Colon (tissue), 2 donors: ENCODE measurements around the gene TLCD1.
"Not testable (repeated sequence)": the region's sequence is repeated elsewhere in the genome, so short reads cannot be mapped to it uniquely, and the experiment has no call there.

Source experiments
- FAIRE-seq: peaks from 2 replicates; lab custom pipeline; 2012; peaks lifted over from hg19 to GRCh38; lab: Jason Lieb, UNC
- donor health status: control.
- donor health status: control.

The TLCD1 gene

DNA sequence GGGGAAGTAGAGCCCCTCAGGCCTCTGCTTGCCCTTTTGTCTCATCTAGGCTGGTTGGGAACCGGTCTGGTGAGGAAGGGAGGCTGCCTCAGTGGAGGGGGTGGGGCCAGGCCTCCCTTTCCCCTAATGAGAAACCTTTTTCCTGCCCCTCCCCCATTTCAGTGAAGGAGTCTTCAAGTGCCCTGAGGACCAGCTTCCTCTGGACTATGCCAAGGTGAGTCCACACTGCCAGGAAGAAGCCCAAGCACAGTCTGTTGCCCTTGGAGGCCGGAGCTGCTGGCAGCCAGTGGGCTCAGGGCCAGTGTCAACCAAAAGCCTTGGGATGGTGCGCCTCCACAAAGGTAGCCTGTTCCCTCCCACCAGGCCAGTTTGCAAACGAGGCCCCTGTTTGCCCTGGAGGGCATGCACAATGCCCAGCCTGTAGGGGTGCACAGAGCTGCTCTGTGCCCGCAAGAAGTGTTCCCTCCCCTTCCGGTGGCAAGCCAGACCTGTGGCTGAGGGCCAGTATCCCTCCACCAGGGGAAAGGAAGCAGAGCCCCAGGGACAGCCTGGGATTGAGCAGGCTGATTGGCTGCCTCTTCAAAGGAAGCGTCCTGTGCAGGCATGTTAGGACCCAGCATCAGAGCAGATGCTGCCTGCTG is 21.1 kb upstream of the TLCD1 start:
- no peak for FAIRE-seq

DNA sequence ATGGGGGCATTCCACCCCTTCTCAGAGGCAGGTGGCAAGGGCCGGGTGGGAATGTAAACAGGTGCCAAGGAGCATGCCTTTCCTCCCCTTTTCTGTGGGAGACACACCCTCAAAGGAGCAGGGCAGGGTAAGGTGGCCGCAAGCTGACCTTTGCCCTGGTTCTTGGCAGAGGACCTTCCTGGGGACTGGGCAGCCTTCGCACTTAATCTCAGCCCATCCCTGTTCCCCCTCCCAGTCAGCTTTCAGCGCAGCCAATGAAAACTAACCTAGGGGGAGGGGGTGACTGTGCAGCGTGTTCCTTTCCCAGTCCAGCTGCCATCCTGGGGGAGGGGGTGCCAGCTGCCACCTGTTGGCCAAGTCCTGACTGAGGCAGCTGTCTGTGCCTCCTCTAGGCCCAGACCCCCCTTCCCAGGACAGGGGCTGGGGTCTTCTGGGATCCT is 20.6 kb upstream of the TLCD1 start:
- FAIRE-seq = no peak

DNA sequence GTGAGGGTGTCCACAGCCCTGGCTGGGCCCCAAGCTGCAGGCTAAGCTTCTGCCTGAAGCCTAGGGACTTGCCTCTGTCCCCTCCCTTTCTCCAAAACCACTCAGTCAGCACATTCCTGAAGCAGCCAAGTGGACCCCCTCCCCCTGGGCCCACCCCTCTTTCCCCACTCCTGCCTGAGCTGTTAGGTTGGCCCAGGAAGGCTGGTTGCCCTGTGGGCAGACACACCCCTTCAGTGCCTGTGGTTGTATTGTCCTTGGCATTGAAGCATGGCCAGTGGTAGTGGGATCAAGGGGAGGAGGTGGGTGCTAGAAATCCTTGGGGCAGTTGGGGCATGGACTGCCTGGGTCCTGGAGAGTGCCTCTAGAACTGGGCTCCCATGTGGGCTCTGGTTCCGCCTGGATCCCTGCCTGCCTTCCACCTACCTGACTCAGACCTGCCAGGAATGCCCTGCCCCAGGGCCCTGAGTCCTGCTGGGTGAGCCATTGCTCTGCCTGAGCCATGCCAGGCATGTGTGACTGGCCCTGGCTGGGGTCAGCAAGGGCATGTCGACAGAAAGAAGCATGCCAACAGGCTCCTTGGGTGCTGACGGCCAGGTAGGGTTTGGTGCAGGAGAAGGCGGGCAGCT is 19.9 kb upstream of the TLCD1 start:
- FAIRE-seq = no peak

DNA sequence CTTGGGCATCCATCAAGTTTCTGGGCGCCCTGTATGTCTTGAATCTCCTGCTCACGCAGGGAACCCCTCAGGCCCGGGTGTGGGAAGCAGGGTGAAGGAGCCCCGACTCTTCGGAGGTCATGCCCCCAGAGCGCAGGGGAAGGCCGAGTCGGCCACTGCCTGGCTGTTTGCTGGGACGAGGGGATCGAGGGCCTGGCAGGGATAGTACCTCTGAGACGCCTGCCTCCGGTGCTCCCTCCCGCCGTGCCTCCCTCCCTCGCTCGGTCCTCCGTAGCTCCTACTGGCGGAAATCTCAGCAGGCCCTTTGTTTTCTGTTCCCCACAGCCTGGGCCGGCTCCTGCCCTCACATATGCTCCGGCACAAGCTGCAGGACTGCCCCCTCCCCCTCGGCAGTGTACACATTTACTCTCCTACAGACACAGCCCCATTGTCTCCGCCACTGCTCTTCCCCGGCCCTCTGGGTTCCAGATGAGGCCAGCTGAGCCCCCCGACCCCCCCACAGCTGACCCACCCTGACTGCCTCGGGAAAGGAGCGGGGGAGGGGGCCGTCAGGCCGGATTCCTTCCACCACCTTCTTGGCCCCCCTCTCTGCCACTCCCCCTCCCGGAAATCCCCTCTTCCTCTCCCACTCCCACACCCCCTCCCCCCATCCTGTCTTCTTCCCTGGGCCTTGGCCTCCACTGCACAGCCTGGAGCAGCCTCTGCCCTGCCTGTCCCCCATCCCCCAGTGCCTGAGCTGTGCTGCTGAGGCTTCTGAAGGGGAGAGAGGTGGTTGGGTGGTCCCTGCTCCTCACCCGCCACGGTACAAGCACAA is 19.1 kb upstream of the TLCD1 start:
- FAIRE-seq = no peak

DNA sequence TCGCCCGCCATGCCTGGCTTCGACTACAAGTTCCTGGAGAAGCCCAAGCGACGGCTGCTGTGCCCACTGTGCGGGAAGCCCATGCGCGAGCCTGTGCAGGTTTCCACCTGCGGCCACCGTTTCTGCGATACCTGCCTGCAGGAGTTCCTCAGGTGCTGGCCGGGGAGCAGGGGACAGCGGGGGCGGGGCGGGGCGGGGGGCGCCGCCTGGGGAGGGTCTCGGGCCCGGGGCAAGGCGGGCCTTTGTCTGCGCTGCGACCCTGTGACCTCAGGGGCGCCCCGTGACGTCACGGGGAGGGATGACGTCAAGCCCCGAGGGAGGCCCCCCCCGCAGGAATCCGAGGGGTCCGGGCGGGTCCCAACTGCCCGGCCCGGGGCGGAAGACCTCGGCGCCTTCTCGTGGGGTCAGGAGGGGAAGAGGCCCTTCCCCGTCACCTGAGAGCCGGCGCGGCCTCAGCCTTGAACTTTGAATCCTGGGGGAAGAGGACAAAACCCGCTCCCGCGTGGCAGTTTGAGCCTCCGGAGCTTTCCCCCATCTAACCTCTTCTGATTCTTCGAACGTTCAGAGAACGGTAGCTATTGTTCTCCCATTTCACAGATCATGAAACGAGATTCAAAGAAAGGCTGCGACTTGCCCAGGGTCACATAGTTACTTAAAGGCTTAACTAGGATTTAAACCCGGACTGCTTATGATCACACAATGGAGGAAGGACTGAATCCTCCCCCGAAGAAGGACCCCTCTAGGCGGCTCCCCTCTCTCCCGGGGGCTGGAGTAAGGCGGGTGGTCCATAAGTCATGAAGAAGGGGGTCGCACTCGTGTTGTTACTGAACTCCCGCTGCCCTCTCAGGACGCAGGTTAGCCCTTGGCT is 18.3 kb upstream of the TLCD1 start:
- no peak for FAIRE-seq

DNA sequence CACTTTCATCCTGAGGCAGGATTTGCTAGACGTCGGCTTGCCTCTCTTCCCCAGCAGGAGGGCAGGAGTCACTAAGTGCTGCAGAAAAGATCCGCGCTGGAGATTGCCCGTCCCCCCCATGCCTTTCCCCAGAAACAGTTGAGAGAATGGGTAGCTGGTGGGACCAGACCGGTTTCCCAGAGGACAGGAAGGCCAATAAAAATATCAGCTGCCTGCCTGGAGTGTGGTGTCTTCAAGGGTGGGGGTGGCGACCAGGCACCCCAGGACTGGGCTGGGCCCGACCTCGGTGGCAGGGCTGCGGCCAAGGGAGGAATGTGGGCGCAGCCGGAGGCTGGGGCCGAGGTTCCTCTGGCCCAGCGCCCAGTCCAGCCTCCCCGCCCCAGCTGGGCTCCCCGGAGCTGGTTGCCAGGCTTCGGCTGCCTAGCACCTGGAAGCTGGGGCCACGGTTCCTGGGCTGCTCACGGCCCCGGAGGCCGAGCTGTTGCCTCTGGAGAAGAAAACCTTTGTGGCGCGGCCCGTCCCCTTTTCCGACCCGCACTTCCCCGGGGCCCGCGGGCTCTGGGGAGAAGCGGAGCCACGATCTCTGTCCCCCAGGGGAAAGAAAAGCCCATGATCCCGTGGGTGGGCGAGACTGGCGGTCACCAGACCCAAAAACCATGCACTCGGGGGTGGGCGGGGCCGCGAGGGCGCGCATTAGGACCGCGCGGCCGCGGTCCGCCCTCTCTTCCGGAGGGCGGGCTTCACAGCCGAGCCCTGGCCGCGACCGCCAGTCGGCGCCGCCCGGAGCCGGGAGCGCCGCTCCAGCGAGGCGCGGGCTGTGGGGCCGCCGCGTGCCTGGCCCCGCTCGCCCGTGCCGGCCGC is 17.4 kb upstream of the TLCD1 start, which contains the start of gene TRAF4:
Gene TRAF4, plus strand, starts transcription at position 769 of the 861 bp plus-strand sequence. CDS start 102 bp downstream, outside the sequence.
- no peak for FAIRE-seq

DNA sequence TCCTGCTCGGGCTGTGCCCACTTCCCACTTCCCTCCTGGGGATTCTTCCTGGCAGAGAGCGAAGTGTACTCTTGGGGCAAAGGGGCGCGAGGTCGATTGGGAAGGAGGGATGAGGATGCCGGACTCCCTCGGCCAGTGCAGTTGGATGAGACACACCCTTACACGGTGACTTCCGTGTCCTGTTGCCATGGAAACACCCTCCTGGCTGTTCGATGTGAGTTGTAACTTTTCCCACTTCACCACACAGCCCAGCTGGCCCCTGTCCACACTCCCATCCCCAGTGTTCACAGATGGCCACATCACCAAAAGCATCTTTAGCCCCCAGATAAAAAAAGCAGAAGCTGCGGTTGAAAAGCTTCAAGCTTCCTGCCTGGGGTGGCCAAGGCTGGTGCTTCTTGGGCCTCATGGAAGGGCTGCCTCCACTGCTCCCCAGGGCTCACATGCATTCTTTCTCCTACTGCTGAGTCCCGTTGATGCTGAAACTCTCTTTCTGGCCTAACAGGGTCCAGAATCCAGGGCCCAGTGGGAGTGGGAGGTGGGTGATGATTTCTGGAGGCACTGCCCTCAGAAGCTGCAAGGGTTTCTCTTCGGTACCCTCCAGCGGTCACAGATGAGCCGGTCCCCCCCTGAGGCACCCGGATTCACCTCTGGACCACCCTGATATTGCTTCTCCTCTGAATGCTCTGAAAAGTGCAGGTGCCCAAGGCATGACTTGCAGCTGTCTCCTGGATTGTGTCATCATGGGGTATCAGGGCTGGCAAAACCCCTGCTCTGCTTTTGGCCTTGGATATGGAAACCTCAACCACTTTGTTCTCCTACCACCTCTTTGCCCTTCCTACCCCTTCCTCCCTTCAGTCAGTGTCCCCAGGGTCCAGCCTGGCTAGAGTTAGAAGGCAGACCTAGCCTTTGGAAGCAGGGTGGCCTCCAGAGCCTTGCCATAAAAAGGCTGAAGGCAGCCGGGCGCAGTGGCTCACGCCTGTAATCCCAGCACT is 15.6 kb upstream of the TLCD1 start:
- FAIRE-seq = no peak

DNA sequence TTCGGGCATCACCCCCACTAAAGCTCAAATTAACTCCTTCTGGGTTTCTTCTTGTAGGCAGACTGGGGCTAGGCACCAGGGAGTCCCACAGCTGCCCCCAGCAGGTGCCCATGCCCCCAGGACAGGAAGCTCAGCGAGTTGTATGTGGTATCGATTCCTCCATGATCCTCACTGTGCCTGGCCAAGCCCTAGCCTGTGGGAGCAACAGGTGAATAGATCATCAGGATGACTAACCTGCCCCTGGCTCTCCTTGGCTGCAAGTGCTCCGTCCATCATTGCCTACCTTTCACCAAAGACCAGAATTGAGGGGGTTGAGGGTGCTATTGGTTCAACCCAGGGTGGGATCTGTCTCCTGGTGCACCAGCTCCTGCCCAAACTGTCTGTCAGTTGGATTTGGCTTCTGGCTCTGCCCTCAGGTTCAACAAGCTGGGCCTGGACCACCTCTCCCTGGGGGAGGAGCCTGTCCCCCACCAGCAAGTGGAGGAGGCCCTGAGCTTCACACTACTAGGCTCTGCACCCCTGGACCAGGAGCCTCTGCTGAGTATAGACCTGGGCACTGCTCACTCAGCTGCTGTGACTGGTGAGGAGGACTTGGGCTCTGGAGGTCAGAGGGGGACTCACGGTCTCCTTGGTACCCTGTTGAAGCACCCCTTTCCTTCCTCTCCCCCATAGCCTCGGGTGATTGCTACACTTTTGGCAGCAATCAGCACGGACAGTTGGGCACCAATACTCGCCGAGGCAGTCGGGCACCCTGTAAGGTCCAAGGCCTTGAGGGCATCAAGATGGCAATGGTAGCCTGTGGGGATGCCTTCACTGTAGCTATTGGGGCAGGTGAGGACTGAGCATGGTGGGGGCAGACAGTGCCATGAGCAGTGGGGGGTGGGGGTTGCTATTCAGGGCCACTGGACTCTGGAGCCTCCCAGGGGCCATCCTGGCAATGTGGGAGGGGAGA is 14.6 kb upstream of the TLCD1 start:
- no peak for FAIRE-seq

DNA sequence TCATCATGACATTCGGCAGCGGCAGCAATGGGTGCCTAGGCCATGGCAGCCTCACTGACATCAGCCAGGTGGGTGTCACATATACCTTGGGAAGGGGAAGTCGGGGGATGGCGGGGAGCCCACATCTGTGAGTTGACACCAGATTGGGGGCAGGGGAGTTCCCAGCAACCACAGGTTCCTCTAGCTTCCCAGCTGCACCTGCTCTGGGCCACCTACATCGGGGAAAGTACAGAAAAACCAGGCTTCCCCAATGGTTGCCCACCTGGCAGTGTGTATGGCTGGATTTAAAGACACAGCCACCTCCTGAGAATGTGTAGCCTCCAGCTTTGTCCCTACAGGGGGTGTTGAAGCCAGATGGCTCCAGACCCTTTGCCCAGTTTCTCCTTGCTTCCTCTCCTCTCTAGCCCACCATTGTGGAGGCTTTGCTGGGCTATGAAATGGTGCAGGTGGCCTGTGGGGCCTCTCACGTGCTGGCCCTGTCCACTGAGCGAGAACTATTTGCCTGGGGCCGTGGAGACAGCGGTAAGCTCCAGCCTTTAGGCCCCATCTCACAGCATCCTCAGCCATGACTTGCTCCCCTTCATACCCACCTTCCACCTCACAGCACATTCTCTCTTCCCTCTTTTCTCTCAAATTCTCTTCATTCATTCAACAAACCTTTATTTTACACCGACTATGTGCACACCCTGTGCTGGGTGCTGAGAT is 12.8 kb upstream of the TLCD1 start:
- FAIRE-seq = no peak

DNA sequence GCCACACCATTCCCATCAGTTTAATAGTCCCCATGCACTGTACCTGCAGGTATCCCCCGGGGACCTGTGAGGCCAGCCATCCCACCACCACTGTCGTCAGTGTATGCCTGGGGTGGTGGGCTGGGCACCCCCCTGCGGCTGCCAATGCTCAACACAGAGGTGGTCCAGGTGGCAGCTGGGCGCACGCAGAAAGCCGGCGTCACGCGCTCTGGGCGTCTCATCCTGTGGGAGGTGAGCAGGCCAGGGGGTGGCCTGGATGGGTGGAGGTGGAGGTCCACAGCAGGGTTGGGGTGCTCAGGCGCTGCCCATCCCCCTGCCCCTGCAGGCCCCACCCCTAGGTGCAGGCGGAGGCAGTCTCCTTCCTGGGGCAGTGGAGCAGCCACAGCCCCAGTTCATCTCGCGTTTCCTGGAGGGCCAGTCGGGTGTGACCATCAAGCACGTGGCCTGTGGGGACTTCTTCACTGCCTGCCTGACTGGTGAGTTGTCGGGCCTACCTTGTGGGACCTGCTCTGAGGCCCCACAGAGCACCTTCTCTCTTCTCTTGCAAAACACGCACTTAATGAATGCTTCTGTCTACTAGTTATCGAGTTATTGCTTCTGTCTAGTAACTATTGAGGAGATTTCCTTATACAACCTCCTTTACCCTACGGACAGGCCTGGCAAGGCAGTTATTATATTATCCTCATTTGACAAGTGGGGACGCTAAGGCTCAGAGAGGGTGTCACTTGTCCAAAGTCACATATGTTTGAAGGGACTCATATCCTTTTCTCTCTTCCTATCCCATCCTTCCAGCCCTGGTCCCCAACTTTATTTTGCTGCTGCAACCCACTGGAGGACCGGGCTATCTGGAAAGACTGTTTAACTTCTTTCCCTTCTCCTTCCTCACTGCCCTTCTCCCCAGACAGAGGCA is 12.0 kb upstream of the TLCD1 start:
- no peak for FAIRE-seq

DNA sequence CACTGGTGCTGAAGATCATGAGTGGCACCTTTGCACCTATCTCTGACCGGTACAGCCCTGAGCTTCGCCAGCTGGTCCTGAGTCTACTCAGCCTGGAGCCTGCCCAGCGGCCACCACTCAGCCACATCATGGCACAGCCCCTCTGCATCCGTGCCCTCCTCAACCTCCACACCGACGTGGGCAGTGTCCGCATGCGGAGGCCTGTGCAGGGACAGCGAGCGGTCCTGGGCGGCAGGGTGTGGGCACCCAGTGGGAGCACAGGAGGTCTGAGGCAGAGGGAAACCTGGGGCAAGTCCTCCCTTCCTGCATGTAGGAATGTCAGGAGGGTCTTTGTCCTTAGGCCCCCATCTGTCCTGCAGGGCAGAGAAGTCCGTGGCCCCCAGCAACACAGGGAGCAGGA is 11.3 kb upstream of the TLCD1 start:
- no peak for FAIRE-seq

DNA sequence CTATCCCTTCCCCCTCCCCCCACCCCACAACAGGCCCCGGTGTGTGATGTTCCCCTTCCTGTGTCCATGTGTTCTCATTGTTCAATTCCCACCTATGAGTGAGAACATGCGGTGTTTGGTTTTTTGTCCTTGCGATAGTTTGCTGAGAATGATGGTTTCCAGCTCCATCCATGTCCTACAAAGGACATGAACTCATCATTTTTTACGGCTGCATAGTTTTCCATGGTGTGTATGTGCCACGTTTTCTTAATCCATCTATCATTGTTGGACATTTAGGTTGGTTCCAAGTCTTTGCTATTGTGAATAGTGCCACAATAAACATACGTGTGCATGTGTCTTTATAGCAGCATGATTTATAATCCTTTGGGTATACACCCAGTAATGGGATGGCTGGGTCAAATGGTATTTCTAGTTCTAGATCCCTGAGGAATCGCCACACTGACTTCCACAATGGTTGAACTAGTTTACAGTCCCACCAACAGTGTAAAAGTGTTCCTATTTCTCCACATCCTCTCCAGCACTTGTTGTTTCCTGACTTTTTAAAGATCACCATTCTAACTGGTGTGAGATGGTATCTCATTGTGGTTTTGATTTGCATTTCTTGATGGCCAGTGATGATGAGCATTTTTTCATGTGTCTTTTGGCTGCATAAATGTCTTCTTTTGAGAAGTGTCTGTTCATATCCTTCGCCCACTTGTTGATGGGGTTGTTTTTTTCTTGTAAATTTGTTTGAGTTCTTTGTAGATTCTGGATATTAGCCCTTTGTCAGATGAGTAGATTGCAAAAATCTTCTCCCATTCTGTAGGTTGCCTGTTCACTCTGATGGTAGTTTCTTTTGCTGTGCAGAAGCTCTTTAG is 10.1 kb upstream of the TLCD1 start:
- not testable (repeated sequence) for FAIRE-seq

DNA sequence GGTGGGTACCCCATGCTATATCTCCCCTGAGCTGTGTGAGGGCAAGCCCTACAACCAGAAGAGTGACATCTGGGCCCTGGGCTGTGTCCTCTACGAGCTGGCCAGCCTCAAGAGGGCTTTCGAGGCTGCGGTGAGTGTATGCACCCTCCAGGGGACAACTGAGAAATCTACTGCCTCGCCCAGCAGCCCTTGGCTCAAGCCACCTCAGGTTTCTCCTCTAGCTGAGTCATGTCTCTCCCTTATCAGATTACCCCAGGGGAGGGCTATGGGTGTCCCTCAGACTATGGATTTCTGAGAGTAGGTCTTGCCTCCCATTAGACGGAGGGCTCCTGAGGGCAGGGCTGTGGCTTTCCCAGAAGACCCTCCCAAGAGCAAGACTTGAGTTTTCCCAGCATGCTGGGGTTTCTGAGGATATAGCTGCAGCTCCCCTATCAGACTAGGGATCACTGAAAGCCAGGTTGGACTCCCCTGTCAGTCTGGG is 9.2 kb upstream of the TLCD1 start:
- no peak for FAIRE-seq

DNA sequence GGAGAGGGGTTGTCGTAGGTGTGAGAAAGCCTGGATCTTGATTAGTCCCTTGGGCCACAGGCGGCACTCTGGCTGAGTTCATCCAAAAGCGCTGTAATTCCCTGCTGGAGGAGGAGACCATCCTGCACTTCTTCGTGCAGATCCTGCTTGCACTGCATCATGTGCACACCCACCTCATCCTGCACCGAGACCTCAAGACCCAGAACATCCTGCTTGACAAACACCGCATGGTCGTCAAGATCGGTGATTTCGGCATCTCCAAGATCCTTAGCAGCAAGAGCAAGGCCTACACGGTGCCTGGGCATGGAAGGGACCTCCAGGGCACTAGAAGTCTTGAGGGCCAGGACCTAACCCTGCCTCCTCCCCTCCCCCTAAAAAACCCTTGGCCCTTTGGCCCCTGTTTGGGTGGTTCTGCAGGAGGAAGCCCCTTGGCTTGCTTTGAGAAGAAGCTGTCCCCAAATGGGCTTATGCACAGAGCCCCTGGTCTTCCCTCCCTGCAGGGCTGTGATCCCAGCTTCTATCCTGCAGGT is 8.7 kb upstream of the TLCD1 start:
- no peak for FAIRE-seq

DNA sequence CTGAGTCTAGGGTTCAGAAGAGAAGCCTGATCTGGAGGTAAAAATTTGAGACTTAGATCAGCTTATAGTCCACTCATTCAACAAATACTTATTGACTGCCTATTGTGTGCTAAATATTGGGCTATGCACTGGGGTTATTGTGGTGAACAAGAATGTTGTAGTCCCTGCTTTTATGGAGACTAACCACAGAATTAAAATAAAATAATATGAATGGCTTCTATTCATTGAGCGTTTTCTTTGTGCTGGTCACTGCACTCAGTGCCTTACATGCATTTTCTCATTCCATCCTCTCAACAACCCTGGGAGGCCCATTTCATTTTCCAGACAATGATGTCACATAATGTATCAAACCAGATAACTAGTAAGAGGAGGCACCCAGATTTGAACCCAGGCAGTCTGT is 7.3 kb upstream of the TLCD1 start:
- FAIRE-seq = no peak

DNA sequence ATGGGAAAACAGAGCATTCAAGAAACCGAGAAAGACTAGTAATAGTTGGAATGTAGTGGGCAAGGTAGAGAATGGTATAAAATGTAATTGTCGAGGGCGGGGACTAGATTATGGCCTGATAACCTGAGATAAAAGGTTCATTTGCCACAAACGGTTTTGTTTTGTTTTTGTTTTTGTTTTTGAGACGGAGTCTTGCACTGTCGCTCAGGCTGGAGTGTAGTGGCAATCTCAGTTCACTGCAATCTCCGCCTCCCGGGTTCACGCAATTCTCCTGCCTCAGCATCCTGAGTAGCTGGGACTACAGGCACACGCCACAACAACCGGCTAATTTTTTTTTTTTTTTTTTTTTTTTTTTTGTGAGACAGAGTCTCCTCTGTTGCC is 3.9 kb upstream of the TLCD1 start:
- no peak for FAIRE-seq
